ENCODE results near the gene RTP2. TPM values are rescaled to one million over a fixed set of nuclear protein-coding genes. Genes with fewer than 3 reads are reported as not detected.
A peak's percentile ranks its signal among the peaks of the same experiment; 100 is the strongest.

The RTP2 gene, protein sequence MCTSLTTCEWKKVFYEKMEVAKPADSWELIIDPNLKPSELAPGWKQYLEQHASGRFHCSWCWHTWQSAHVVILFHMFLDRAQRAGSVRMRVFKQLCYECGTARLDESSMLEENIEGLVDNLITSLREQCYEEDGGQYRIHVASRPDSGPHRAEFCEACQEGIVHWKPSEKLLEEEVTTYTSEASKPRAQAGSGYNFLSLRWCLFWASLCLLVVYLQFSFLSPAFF
- not detected in 2 replicates for polyA plus RNA-seq (2014; cell fraction: cytosol; rRNA removed)
- not detected in 2 replicates for polyA plus RNA-seq (2014; cell fraction: nucleus; rRNA removed)

DNA sequence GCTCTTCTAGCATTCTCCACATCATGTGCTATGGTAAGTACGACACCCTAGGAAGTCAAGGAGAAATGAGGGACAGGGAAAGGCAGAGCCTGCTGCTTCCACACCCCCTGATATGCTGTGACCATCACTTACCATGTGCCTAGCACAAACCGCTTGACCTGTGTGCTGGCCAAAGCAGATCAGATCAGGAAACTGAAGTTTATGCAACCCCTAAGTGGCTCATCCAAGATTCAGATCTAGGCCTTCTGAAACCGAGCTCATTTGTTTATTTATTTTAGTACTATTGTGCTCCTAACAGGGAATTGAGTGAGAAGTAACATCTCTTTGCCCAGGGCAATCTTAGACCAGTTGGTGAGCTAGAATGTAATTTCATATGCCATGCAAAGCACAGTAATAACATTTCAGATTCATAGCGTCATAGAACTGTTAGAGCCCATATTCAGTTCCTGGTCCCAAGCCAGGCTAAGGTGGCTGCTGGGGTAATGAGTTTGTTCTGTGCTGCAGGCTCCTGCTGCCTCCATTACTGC lies at the start of gene RTP2:
TSS of gene RTP2 (minus strand) at position 51 of the 527 bp plus-strand sequence. CDS start 429 bp downstream, outside the sequence.
- no peak for DNase-seq (ENCODE audit: low spot score)

- DNase-seq (ENCODE audit: low spot score) = no peak
These were observed 48.3 kb upstream of the RTP2 start for GRCh38 chr3:187750513-187751123.

DNA sequence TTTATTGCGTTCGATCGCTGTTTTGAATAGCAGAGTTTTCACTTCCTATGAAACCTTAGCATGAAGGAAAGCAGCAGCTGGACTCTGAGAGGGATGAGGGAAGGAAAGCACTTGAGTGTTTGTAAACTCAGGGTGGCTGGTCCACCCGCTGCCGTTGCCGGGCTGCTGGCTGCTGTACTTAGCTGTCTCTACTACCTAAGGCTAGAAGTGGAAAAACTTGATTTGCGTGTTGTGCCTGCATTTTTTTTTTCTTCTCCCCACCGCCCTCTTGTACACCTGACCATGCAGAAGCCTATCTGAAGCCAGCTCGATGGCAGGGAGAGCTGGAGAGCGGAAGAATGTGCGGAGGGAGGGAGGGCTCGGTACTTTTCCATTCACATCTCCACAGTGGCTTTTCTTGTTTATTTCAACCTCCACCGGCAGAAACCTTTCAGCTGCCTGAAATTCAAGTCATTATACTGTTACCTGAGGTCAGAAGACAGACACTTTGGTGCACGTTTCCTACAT lies 47.7 kb upstream of the RTP2 start:
- DNase-seq (ENCODE audit: low spot score) = no peak

GRCh38 chr3:187748050-187748481 lies 45.7 kb upstream of the RTP2 start:
- DNase-seq (ENCODE audit: low spot score) = peak; percentile 86

DNA sequence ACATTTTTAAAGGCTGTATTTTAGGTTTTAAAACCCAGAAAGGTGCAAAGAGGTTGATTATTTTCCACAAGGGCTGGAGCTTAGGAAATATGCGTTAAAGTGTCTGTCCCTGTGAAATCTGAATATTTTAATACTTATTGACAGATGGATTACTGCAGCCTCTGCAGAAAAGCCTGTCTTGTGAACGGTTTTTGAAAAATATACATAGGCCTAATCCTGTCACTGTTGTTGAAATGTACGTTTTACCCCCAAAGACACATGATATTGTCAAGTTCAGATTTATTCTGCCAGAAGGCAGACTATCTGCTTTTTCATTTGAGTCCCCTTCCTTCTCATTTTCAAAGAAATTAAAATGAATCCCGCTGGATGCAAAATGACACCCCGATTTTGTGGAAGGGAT lies 45.1 kb upstream of the RTP2 start:
- no peak for DNase-seq (ENCODE audit: low spot score)

GRCh38 chr3:187746442-187747281 lies 44.3 kb upstream of the RTP2 start:
- DNase-seq (ENCODE audit: low spot score) = no peak

- DNase-seq (ENCODE audit: low spot score) = no peak
These were observed 43.7 kb upstream of the RTP2 start for GRCh38 chr3:187746059-187746441.

GRCh38 chr3:187745201-187746058 lies 43.1 kb upstream of the RTP2 start, which contains the start of gene BCL6:
TSS of gene BCL6 (minus strand) at chr3:187745468. CDS start at chr3:187733693, 11,775 bp downstream.
- peak; percentile 98 for DNase-seq (ENCODE audit: low spot score)

GRCh38 chr3:187744169-187745151 lies 42.1 kb upstream of the RTP2 start:
- peak; percentile 65 for DNase-seq (ENCODE audit: low spot score)

GRCh38 chr3:187743195-187744141 lies 41.1 kb upstream of the RTP2 start:
- DNase-seq (ENCODE audit: low spot score) = peak; percentile 46

GRCh38 chr3:187742351-187743171 lies 40.2 kb upstream of the RTP2 start:
- no peak for DNase-seq (ENCODE audit: low spot score)

DNA sequence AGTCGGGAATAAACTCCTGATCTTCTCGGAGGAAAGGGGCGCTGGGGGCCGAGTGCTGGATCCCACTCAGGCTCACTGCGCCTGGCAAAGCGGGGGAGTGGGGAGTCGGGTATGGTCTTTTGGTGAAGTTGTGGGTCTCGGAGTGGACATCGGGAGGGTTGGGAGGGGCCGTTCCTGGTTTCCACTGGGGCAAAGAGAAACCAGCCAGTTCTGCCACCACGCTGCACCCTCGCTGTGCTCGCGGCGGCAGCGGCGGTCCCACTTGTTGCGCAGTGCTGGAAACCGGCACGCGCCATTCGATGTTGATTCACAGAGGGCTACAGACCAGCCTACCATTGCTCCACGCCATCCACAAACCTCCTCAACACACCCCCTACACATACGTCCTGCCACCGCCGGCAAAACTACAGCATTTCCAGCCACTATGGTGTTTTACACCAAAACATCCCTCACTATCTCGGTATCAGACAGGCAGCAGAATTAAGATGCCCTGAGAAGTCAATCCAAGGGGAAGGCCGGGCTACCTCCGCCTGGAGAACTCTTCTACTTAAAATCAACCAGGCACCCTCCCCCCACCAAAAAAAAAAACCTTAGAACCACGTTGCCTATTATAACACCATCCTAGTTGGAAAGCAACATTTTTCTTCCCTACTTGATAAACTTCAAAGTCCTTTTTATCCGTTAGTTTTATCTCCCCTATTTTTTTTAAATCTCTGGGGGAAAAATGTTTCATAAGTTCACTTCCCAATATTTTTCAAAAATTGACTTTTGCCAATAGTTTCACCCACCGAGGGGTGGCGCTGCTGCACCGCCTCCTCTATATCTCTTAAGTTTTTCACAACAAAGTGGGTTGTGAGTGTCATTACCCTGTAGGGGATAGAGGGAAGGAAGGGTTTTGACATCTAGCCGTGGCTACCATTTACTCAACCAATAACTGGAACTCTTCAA lies 39.3 kb upstream of the RTP2 start:
- peak; percentile 72 for DNase-seq (ENCODE audit: low spot score)

- peak; percentile 68 for DNase-seq (ENCODE audit: low spot score)
These were observed 38.4 kb upstream of the RTP2 start for GRCh38 chr3:187740421-187741399.

DNA sequence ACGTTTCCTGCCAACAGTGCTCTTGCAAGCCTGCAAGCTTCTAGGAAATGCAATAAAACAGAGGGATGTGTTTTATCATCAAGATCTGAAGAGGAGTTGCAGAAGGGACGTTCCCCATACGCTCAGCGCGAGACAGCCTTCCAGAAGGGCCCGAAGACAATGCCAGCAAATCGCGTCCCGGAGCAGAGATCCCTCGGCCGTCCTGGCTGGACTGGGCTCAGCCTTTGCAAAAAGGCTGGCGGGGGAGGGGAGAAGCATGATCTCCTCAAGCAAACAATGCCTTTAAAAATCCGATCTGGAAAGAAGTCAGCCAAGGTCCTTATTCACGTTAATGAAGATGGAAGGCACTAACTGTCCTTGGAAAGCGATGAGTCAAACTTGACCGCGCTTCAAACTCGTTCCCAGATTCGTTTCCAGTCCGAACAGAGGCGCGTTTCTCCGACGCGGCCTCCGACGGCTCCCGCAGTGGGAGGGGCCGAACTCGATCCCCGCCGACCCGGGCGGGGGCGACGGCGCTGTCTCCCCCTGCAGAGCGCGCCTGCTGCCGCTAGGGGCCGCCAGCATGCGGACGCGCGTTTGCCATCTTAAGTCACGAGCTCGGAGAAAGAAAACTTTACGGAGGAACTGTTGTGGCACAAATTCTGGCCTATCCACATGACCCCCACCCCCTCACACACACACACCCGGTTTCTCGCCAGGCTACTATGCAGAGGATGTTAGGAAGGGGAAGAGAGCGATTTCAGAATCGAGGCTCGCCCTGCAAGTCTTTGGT lies 37.4 kb upstream of the RTP2 start:
- peak; percentile 84 for DNase-seq (ENCODE audit: low spot score)
